Spleen (tissue), 11 donors: Measurements from ENCODE around the gene MAP7D2. TPM values are rescaled to one million over a fixed set of nuclear protein-coding genes. Genes with fewer than 3 reads are reported as not detected.

Experiments used
- DNase-seq: peaks from one replicate; pipeline ENCODE4 v3.0.0-alpha.2; 2020
- H3K27ac ChIP-seq, 8 donors: fragments of 200-600 bp; sonication (generic) in 7 of 8; 1 replicate in 4 of 8; 2 replicates in 4 of 8; pipeline versions ENCODE4 v1.5.0 to v1.8.0; 2016 to 2021; ENCODE audit warnings: inconsistent platforms in 4 of 8, mild to moderate bottlenecking in 4 of 8, moderate library complexity in 1 of 8
- H3K27me3 ChIP-seq, 7 donors: fragments of 200-600 bp; sonication (generic) in 6 of 7; replicated peaks in 1 of 7; 1 replicate in 4 of 7; 2 replicates in 3 of 7; pipeline versions ENCODE4 v1.5.0 to v1.8.0; 2016 to 2021; ENCODE audit warnings: inconsistent platforms in 3 of 7, mild to moderate bottlenecking in 1 of 7
- H3K36me3 ChIP-seq, 6 donors: fragments of 200-600 bp; sonication (generic) in 5 of 6; 1 replicate in 4 of 6; 2 replicates in 2 of 6; pipeline versions ENCODE4 v1.5.0 to v1.8.0; 2016 to 2021; ENCODE audit warnings: inconsistent platforms in 2 of 6
- H3K4me1 ChIP-seq, 6 donors: fragments of 200-600 bp; sonication (generic) in 5 of 6; 1 replicate in 3 of 6; 2 replicates in 3 of 6; pipeline versions ENCODE4 v1.5.0 to v1.8.0; 2016 to 2021; ENCODE audit warnings: inconsistent platforms in 3 of 6
- H3K4me3 ChIP-seq, 8 donors: fragments of 200-600 bp; sonication (generic) in 7 of 8; 1 replicate in 4 of 8; 2 replicates in 4 of 8; pipeline versions ENCODE4 v1.5.0 to v1.8.0; 2016 to 2021; ENCODE audit warnings: inconsistent platforms in 4 of 8, mild to moderate bottlenecking in 4 of 8, moderate library complexity in 2 of 8
- H3K9me3 ChIP-seq, 8 donors: fragments of 200-600 bp; sonication (generic) in 7 of 8; 1 replicate in 4 of 8; 2 replicates in 4 of 8; pipeline versions ENCODE4 v1.5.0 to v1.8.0; 2016 to 2021; ENCODE audit warnings: inconsistent platforms in 4 of 8
- POLR2A ChIP-seq, 3 donors: fragments of 450-650 bp; IDR thresholded peaks; one replicate each; pipeline ENCODE4 v1.5.1; 2017; ENCODE audit warnings: antibody characterized with exemption in 3 of 3, mild to moderate bottlenecking in 1 of 3
- POLR2AphosphoS5 ChIP-seq, 3 donors: sonication (generic); formaldehyde crosslinking; IDR thresholded peaks; one replicate each; pipeline ENCODE4 v1.5.1; 2017; ENCODE audit warnings: antibody characterized with exemption in 3 of 3
- WGBS, 5 donors: extraction: QIAGEN DNeasy Blood & Tissue Kit in 3 of 5; methylation state at CpG; one replicate each; pipeline versions ENCODE4 v1.1.5 to v1.1.7; 2013 to 2018; 5-methylcytosine and 5-hydroxymethylcytosine counted together
- intact Hi-C: fragments of 100-400 bp; cut with DNase I; formaldehyde crosslinking; loops from one replicate; pipeline ENCODE4 v1.15.0; 2023; ENCODE audit warnings: low total_unique reads
- polyA plus RNA-seq, 3 donors: library from polyadenylated mRNA; stranded (reverse); fragments of 200-250 nt; gene quantifications; one replicate each; pipeline ENCODE4 v1.2.1, GENCODE V29; 2013
- total RNA-seq, 7 donors: library from RNA; depleted of rRNA in 3 of 7; stranded (reverse); fragments of >200 nt in 3 of 7; fragmentation: NEBNext Ultra II Directional in 4 of 7; extraction: Animal tissue kit (Norgen Biotek cat#: 25700) in 4 of 7; gene quantifications; one replicate each; pipeline versions ENCODE4 v1.1.0 to v1.2.1, GENCODE V29; 2016 to 2021
- TF ChIP-seq, protein P1 (sequence below), 11 experiments: fragments of 200-600 bp in 7 of 11; fragments of 450-650 bp in 4 of 11; sonication (generic) in 4 of 11; IDR thresholded peaks in 8 of 11; conservative IDR thresholded peaks in 3 of 11; 1 replicate in 7 of 11; 2 replicates in 4 of 11; pipeline versions ENCODE4 v1.4.0 to v1.8.0; 2016 to 2021; ENCODE audit warnings: antibody characterized with exemption in 11 of 11, inconsistent platforms in 4 of 11, mild to moderate bottlenecking in 1 of 11
- donor health status: healthy with polysubstance abuse.
- donor health status: DM: no; HTN: no; CAD: no; lungs with moderate emphysema.
- donor health status: DM: no; HTN: no; CAD: no.
- donor health status: Bipolar disorder and iron deficiency.
- donor health status: healthy.
- donor health status: DM: no; HTN: no; CAD: no.
- donor health status: DM: yes; HTN: yes; CAD: no.

MAP7D2 gene
- total and polyA plus RNA-seq, 10 donors, result 0.02 to 0.67 (median 0.47) TPM; not detected in 3

DNA sequence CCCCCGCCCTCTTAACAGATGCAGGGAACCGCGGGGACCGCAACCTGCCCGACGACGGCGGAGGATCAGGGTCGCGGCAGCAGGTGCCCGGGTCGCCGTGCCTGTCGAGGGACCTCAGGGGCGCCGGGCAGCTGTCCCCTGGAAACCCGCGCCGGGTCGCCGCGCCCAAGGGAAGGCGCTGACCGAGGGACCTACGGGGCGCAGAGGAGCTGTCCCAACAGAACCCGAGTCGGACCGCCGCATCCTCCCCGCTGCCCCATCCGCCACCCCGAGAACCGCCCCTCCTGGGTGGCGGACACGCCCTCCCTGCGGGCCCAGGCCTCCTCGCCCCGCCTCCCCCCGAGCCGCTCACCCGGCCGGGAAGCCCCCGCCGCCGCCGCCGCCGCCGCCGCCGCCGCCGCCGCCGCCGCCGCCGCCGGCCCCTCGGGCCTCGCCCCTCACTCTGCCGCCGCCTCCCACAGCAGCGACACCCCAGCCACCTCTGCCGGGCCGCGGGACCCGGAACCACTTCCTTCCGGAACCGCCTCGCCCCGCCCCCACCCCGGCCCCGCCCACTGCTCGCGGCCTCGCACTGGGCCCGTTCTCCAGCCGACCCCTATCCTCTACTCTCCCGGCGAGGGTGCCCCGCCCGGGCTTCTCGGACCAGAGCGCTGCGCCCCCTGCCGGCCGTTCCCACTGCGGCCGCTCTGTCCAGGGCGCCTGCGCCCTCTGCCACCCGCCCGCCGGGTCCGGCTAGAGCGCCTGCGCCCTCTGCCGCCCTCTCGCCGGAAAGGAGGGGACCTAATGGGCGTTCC is 126.0 kb downstream of the MAP7D2 start, which contains the start of gene BCLAF3:
Gene BCLAF3, minus strand, starts transcription at position 506 of the 794 bp plus-strand sequence. CDS start 20,797 bp downstream, outside the sequence.
- DNase-seq, result peak; percentile 97
- Histone ChIP-seq H3K36me3 (no peaks in the 10 kb centered on the region), H3K27ac (peak within 1 kb of the TSS; percentile 57 to 90 (median 84)), H3K27me3 (no peaks in the 10 kb centered on the region), H3K4me1 (peaks cover 0 to 22% (median 8%) of the 10 kb centered on the region in 6 donors), H3K4me3 (peak within 1 kb of the TSS; percentile 53 to 88 (median 67)), H3K9me3 (no peaks in the 10 kb centered on the region)
- 0 to 50% (median 1%) methylated on average over 2 to 81 of the region's 103 CpGs for whole genome bisulfite sequencing, 5 donors
- peak; percentile 54 to 77 (median 74) for TF ChIP-seq POLR2AphosphoS5 (IDR thresholded peaks at IDR 0.05)
- no peak for TF ChIP-seq POLR2A (IDR thresholded peaks at IDR 0.05)
- TF ChIP-seq, protein P1, sequence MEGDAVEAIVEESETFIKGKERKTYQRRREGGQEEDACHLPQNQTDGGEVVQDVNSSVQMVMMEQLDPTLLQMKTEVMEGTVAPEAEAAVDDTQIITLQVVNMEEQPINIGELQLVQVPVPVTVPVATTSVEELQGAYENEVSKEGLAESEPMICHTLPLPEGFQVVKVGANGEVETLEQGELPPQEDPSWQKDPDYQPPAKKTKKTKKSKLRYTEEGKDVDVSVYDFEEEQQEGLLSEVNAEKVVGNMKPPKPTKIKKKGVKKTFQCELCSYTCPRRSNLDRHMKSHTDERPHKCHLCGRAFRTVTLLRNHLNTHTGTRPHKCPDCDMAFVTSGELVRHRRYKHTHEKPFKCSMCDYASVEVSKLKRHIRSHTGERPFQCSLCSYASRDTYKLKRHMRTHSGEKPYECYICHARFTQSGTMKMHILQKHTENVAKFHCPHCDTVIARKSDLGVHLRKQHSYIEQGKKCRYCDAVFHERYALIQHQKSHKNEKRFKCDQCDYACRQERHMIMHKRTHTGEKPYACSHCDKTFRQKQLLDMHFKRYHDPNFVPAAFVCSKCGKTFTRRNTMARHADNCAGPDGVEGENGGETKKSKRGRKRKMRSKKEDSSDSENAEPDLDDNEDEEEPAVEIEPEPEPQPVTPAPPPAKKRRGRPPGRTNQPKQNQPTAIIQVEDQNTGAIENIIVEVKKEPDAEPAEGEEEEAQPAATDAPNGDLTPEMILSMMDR (IDR thresholded peaks at IDR 0.05 in 8 of 11, conservative IDR thresholded peaks at IDR 0.05 in 3 of 11), result peak; percentile 73 to 94 (median 88)
- intact Hi-C loops, result no loop called here

GRCh38 chrX:19990151-19990555 is 126.6 kb downstream of the MAP7D2 start:
- intact Hi-C loops, result no loop called here
- H3K27ac ChIP-seq, result peak overlapping the region; percentile 57 to 90 (median 84)
- H3K4me3 ChIP-seq, result peak overlapping the region; percentile 53 to 88 (median 67)
- H3K27me3 ChIP-seq, result no peaks in the 10 kb centered on the region
- no peak for DNase-seq
- 2 to 35% (median 15%) methylated on average over 6 to 25 of the region's 25 CpGs for WGBS, 5 donors
- H3K36me3 ChIP-seq, result no peaks in the 10 kb centered on the region
- TF ChIP-seq, protein P1 (IDR thresholded peaks at IDR 0.05 in 8 of 11, conservative IDR thresholded peaks at IDR 0.05 in 3 of 11), result no peak
- TF ChIP-seq POLR2AphosphoS5 (IDR thresholded peaks at IDR 0.05) (no peak), POLR2A (IDR thresholded peaks at IDR 0.05) (no peak)
- peaks cover 0 to 22% (median 8%) of the 10 kb centered on the region in 6 donors for H3K4me1 ChIP-seq
- peaks cover 0 to 2% (median 0%) of the 10 kb centered on the region in 8 donors for H3K9me3 ChIP-seq

DNA sequence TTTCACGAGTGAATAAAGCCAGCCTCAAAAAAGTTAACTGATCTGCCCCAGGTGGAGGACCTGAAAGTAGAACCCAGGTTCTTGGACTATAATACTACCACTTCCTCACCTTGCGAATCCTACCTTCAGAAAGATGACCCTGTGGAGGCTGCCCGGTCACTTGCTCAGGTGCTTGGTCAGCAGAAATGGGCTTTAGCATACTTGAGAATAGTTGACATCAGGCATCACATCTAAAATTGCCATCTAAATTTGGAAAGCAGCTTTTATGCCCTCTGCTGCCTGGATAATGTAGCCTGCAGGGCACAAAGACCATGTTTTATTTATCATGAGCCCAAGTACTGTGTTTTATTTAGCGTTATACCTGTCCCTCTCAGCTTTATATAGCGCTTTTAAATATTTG is 128.9 kb downstream of the MAP7D2 start:
- H3K27ac ChIP-seq, result no peak overlapping the region
- H3K36me3 ChIP-seq, result no peaks in the 10 kb centered on the region
- no peaks in the 10 kb centered on the region for H3K27me3 ChIP-seq
- WGBS, 5 donors, result 80 to 99% (median 90%) methylated on average over 5 of the region's 5 CpGs
- no peak overlapping the region for H3K4me3 ChIP-seq
- peaks cover 0 to 22% (median 8%) of the 10 kb centered on the region in 6 donors for H3K4me1 ChIP-seq
- no peak for TF ChIP-seq POLR2AphosphoS5 (IDR thresholded peaks at IDR 0.05)
- TF ChIP-seq, protein P1 (IDR thresholded peaks at IDR 0.05 in 8 of 11, conservative IDR thresholded peaks at IDR 0.05 in 3 of 11), result no peak
- no peak for TF ChIP-seq POLR2A (IDR thresholded peaks at IDR 0.05)
- peaks cover 0 to 7% (median 0%) of the 10 kb centered on the region in 8 donors for H3K9me3 ChIP-seq
- intact Hi-C loops, result no loop called here
- DNase-seq, result no peak

GRCh38 chrX:19986531-19986930 is 130.2 kb downstream of the MAP7D2 start:
- 64 to 92% (median 86%) methylated on average over 2 to 3 of the region's 3 CpGs for WGBS, 5 donors
- peaks cover 0 to 19% (median 7%) of the 10 kb centered on the region in 6 donors for H3K4me1 ChIP-seq
- intact Hi-C loops, result no loop called here
- no peak overlapping the region for H3K4me3 ChIP-seq
- no peak for DNase-seq
- H3K27ac ChIP-seq, result no peak overlapping the region
- H3K9me3 ChIP-seq, result peaks cover 0 to 7% (median 0%) of the 10 kb centered on the region in 8 donors
- H3K27me3 ChIP-seq, result no peaks in the 10 kb centered on the region
- TF ChIP-seq, protein P1 (IDR thresholded peaks at IDR 0.05 in 8 of 11, conservative IDR thresholded peaks at IDR 0.05 in 3 of 11), result no peak
- TF ChIP-seq POLR2A (IDR thresholded peaks at IDR 0.05), result no peak
- TF ChIP-seq POLR2AphosphoS5 (IDR thresholded peaks at IDR 0.05), result no peak
- no peaks in the 10 kb centered on the region for H3K36me3 ChIP-seq
